Testis (tissue), 3 donors: Measurements from ENCODE around the gene DNAJC13. TPM values are rescaled to one million over a fixed set of nuclear protein-coding genes. Genes with fewer than 3 reads are reported as not detected.

Experiments
- DNase-seq: peaks from one replicate; pipeline ENCODE4 v3.0.0-alpha.2; 2019
- H3K27ac ChIP-seq, 2 donors: fragments of 200-600 bp; sonication (generic); one replicate each; pipeline ENCODE4 v1.5.1; 2019
- H3K27me3 ChIP-seq: fragments of 200-600 bp; sonication (generic); one replicate; pipeline ENCODE4 v1.5.1; 2019
- H3K36me3 ChIP-seq: fragments of 200-600 bp; sonication (generic); one replicate; pipeline ENCODE4 v1.5.1; 2017; ENCODE audit warnings: low read depth; ENCODE audit errors: missing control alignments
- H3K4me1 ChIP-seq: fragments of 200-600 bp; sonication (generic); one replicate; pipeline ENCODE4 v1.5.1; 2019
- H3K4me3 ChIP-seq, 2 donors: fragments of 200-600 bp; sonication (generic); one replicate each; pipeline ENCODE4 v1.5.1; 2017 to 2019
- H3K9me3 ChIP-seq: fragments of 200-600 bp; sonication (generic); one replicate; pipeline ENCODE4 v1.5.1; 2017
- POLR2A ChIP-seq: fragments of 450-650 bp; IDR thresholded peaks from one replicate; pipeline ENCODE4 v1.6.1; 2017; ENCODE audit warnings: antibody characterized with exemption, mild to moderate bottlenecking, moderate library complexity
- WGBS, 2 donors: methylation state at CpG; one replicate each; pipeline ENCODE4 v1.1.5; 2018; 5-methylcytosine and 5-hydroxymethylcytosine counted together
- intact Hi-C: fragments of 100-400 bp; cut with DNase I; formaldehyde crosslinking; loops from one replicate; pipeline ENCODE4 v1.15.1; 2023; ENCODE audit warnings: low total_unique reads
- polyA plus RNA-seq: library from polyadenylated mRNA; stranded (reverse); fragments of 350-450 nt; fragmentation: Illumina TruSeq; extraction: RNeasy Lipid Tissue Mini Kit (QIAGEN cat#74804); gene quantifications from one replicate; pipeline ENCODE4 v1.2.3, GENCODE V29; 2014; ENCODE audit warnings: low read depth, low replicate concordance; ENCODE audit not compliant: insufficient read depth
- total RNA-seq, 2 donors: library from RNA; depleted of rRNA; stranded (reverse); fragments of >200 nt; gene quantifications; one replicate each; pipeline ENCODE4 v1.2.3, GENCODE V29; 2016
- TF ChIP-seq, protein P1 (sequence below), 3 experiments: fragments of 450-650 bp in 2 of 3; fragments of 200-600 bp in 1 of 3; sonication (generic) in 1 of 3; IDR thresholded peaks; one replicate each; pipeline ENCODE4 v1.5.1; 2016 to 2019; ENCODE audit warnings: antibody characterized with exemption in 3 of 3, mild to moderate bottlenecking in 2 of 3, moderate library complexity in 1 of 3

DNAJC13 gene
- total and polyA plus RNA-seq, 3 donors from 2014 or later = 16.8 to 54.4 (median 40.1) TPM

DNA sequence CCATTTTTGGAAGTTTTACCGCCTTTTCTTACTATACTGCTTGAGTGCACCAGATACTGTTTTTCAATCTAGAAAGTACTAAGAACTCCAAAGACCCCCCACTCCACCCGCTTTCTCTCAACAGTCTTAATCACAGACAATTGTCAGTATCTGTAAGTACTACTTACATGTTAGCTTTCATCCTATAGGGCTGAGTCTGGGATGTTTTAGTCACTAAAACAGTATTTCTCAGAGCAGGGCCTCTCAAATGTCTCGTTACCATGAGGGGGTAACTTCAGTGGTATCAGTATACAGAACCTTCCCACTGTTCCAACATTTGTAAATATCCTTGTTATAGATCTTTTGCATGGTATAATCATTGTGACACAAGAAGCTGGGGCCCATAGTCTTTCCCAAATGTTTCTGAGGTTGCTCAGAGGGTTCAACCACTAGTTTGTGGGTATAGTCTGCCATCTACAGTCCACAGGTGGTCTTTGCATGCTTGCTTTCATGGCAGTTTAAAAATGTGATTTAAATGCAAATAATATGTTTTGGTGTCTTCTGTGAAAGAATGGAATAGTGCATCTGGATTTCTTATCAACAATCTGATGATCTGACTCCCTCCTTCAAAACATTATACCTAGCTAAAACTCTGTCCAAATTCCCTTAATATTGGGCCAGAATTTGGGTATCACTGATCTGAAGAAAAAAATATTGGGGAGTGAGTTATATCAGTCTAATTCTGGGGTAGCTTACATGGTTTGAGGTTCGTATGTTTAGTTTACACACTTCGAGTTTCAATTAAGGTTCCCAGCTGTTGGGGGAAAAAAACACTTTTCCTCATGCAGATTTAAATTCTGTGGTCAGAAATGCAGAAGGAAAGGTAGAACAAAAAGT is 18.0 kb upstream of the DNAJC13 start:
- 54 to 60% methylated on average over 5 of the region's 5 CpGs for WGBS, 2 donors
- Histone ChIP-seq H3K9me3 (no peaks in the 10 kb centered on the region), H3K36me3 (no peaks in the 10 kb centered on the region), H3K27me3 (no peaks in the 10 kb centered on the region), H3K4me3 (no peak overlapping the region), H3K4me1 (no peaks in the 10 kb centered on the region), H3K27ac (no peak overlapping the region)
- peak; percentile 38 for DNase-seq
- TF ChIP-seq POLR2A = no peak
- TF ChIP-seq, protein P1, sequence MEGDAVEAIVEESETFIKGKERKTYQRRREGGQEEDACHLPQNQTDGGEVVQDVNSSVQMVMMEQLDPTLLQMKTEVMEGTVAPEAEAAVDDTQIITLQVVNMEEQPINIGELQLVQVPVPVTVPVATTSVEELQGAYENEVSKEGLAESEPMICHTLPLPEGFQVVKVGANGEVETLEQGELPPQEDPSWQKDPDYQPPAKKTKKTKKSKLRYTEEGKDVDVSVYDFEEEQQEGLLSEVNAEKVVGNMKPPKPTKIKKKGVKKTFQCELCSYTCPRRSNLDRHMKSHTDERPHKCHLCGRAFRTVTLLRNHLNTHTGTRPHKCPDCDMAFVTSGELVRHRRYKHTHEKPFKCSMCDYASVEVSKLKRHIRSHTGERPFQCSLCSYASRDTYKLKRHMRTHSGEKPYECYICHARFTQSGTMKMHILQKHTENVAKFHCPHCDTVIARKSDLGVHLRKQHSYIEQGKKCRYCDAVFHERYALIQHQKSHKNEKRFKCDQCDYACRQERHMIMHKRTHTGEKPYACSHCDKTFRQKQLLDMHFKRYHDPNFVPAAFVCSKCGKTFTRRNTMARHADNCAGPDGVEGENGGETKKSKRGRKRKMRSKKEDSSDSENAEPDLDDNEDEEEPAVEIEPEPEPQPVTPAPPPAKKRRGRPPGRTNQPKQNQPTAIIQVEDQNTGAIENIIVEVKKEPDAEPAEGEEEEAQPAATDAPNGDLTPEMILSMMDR (IDR thresholded peaks at IDR 0.05) = peak in 2 of 3 experiments; percentile 53 to 66
- intact Hi-C loops = no loop called here

DNA sequence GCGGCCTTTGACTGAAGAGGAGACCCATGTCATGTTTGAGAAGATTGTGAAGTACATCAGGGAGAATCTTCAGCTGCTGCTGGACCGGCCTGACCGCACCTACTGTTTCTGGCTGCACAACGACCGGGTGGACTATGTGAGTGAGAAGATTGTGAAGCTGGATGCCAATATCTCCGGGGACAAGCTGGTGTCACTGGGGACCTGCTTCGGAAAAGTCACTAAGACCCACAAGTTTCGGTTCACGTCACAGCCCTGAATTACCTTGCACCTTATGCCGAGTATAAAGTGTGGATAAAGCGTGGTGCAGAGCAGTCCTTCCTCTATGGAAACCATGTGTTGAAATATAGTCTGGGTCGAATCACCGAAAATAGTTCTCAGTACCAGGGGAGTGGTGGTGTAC is 16.0 kb upstream of the DNAJC13 start:
- Histone ChIP-seq H3K4me3 (no peak overlapping the region), H3K4me1 (no peaks in the 10 kb centered on the region), H3K27ac (no peak overlapping the region), H3K36me3 (no peaks in the 10 kb centered on the region), H3K9me3 (no peaks in the 10 kb centered on the region), H3K27me3 (no peaks in the 10 kb centered on the region)
- TF ChIP-seq, protein P1 (IDR thresholded peaks at IDR 0.05) = no peak
- TF ChIP-seq POLR2A = no peak
- DNase-seq = no peak
- intact Hi-C loops = no loop called here
- WGBS, 2 donors = 88 to 91% methylated on average over 13 of the region's 13 CpGs

DNA sequence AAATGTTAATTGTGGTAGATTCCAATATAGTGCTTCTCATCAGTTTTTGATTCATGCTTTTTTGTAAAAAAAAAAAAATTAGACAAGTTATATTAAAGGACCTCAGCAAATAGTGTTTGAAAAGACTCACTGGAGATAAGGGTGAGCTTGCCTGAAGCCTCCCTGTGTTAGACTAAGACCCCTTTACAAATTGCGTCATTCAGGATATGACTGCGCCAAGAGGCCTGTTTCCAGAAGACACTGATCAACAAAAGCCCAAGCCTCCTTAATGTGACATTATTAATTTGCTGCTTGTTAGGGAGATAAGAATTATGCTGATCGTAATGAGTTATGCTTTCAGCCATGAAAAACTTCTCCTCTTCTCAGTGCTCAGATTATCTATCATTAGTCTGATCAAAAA is 13.0 kb upstream of the DNAJC13 start:
- H3K4me1 ChIP-seq = no peaks in the 10 kb centered on the region
- H3K9me3 ChIP-seq = no peaks in the 10 kb centered on the region
- 80 to 88% methylated on average over 3 of the region's 3 CpGs for WGBS, 2 donors
- DNase-seq = no peak
- no peak overlapping the region for H3K4me3 ChIP-seq
- H3K27ac ChIP-seq = no peak overlapping the region
- H3K36me3 ChIP-seq = no peaks in the 10 kb centered on the region
- TF ChIP-seq, protein P1 (IDR thresholded peaks at IDR 0.05) = no peak
- TF ChIP-seq POLR2A = no peak
- intact Hi-C loops = no loop called here
- no peaks in the 10 kb centered on the region for H3K27me3 ChIP-seq

- TF ChIP-seq POLR2A = no peak
- TF ChIP-seq, protein P1 (IDR thresholded peaks at IDR 0.05) = no peak
- H3K36me3 ChIP-seq = no peaks in the 10 kb centered on the region
- WGBS, 2 donors = 67 to 71% methylated on average over 1 of the region's 1 CpG
- intact Hi-C loops = no loop called here
- no peaks in the 10 kb centered on the region for H3K4me1 ChIP-seq
- no peaks in the 10 kb centered on the region for H3K27me3 ChIP-seq
- DNase-seq = no peak
- H3K27ac ChIP-seq = no peak overlapping the region
- H3K9me3 ChIP-seq = no peaks in the 10 kb centered on the region
- no peak overlapping the region for H3K4me3 ChIP-seq
These were observed 12.1 kb upstream of the DNAJC13 start for GRCh38 chr3:132405188-132405587.
